Femur (tissue), 1 donor: ENCODE measurements around the gene STARD13.

Experiments
- DNase-seq: peaks from one replicate; pipeline ENCODE4 v3.0.0-alpha.2; 2017

STARD13 gene

GRCh38 chr13:33110713-33111413 lies 174.7 kb downstream of the STARD13 start:
- peak; percentile 69 for DNase-seq

DNA sequence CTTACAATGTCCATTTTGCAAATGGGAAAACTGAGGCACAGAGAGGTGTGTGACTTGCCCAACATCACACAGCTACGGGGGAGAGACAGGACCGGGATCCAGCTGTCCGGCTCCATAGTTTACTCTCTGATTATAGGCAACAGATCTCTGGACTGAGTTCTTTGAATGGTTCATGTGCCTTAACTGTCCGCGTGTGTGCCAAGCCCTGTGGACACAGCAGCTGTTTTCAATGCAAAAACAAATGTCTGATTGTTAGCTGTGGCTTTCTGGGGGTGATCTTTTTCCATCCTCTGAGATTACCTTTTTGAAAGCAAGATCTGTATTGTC lies 175.2 kb downstream of the STARD13 start:
- DNase-seq = no peak

DNA sequence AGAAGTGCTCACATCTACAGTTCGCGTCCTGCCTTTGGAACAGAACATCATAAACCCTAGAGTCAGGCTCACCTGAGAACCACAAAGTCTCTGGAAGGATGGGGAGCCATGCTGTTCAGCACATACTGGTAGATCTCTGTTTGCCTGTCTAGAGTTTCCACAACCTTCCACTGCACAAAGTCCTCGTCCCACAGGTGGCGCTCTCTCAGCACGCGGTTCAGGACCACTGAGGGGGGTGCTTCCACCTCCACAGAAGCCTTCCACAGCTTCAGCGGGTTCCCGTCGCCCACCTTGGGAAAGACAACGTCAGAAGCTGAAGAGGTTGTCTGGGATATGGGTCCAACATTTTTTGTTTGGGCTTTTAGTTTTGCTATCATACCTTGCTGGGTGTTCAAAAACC lies 175.8 kb downstream of the STARD13 start:
- DNase-seq = no peak

DNA sequence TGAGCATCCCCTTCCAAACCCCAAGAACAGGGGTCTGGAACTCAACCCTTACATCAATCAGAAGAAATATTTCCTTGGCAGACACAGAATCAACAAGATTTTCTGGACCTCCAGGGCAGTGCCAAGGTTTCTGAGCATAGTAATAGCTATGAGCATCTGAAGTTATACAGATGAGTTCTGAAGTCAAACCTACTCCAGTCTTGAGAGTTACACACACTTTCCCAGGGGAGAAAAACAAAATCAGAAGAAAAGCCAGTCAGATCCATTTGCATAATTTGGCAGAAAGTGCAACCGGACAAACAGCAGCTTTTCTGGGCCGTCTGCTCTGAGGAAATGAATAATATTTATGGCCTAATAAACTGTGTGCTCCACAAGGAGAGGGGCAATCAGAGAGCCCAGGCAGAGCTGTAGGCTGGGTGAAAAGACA lies 176.3 kb downstream of the STARD13 start:
- DNase-seq = no peak

- DNase-seq = no peak
Measured at GRCh38 chr13:33108620-33109019, 176.9 kb downstream of the STARD13 start.

- DNase-seq = no peak
Measured at GRCh38 chr13:33107361-33107760, 178.2 kb downstream of the STARD13 start.

DNA sequence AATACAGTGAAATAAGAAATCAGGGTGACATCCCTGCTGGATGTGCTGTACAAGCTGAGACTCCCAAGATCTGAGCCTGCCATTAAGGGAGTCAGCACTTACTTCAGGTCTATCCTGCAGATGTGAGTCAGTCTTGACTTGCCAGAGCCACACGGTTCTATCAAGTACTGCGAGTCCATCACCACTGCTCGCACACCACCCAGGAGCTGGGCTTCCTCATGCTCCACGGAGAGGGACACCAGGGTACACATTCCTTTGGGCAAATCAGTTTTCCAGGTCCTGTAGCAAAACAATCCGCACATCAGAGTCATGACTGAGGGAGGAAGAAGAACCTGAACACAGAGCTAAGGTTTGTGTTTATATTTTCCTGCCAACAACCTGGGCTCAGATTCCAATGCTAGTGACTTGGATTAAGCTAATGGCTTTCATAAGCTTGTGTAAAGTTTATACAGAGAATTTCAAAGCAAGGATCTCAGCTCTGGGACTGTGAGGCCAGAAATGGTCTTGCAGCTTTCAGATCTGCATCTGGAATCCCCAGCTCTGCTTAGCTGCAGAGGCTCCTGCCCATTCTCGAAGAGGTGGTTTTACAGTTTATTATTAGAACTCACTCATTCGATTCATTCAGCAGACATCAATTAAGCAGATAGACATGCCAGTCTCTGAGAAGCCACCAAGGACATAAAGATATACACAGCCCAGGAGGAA lies 178.7 kb downstream of the STARD13 start:
- no peak for DNase-seq

DNA sequence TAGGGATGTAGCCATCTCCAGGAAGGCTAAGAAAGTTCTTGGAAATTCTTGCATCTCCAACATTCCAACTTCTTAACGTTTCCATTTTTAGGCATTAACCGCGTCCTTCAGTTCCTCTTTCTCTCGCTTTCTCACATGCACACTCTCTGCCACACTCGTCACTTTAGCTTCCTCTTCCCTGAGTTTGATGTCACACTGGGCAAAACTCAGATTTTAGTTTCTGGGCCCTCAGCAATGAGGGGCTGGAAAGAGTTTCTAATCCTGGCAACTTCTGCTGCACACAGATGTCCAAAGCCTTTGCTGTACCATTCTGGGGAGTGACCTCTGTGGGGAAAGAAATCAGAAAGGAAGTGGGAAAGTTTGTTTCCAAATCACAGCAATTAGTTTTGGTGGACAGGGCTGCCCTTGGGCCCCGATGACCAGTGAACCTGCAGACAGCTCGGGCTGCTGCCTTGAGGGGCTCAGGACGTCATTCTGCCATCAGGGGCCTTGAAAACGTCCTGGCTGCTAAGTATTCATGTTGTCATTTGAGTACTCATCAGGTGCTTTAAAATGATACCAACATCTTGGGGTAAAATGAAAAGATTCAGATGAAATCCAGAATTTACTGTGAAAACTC lies 180.1 kb downstream of the STARD13 start:
- no peak for DNase-seq

DNA sequence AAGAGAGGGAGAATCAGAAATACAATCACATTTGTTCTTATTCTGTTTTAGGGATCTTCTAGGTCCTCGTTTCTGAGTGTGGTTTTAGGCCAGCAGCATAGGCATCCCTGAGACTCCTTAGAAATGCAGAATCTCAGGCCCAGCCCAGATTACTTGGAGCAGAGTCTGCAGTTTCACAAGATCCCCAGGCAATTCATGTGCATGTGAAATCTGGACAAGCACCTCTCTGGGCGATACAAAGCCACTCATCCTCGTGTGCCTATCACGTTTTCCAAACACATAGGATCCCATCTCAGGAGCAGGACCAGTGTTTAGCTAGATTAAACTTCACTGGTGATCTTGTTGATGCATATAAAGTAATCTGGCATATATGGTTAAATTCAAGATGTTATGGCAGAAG lies 182.1 kb downstream of the STARD13 start:
- DNase-seq = no peak

DNA sequence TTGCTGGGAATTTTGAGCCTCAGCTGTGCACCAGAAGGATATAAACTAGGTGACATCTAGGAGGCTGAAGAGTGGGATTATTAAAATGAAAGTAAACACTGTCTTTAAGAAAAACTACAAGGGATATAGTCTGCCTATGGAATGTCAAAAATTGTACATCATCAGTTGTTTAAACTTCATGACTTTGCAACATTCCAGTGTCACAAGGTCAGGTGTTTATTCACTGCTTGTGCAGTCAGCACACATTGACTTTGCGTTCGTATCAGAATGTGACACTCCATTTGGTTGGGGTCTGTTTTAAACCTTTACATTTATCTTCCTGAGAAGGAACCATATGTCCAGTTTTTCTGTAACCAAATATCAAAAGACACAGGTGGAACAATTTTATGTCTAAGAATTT lies 183.7 kb downstream of the STARD13 start:
- no peak for DNase-seq

- no peak for DNase-seq
Measured at GRCh38 chr13:33100886-33101285, 184.7 kb downstream of the STARD13 start.

DNA sequence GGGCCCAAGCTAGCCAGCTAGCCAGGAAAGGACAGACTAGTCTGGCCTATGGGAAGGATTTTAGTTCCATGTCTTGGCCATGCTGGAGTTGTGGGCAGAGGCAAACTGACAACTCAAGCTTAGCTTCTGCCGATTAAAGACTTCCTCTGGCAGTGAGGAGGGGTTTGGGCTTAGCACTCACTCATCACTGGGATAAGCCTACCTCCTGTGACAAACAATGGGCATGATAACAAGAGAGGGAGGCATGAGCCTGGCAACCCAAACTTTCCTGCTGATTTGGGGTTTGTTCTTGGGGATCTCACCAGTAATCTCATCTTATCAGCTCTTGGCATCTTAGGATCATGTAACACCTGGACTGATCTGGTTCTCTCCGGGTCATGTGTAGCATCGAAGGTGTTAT lies 185.7 kb downstream of the STARD13 start:
- no peak for DNase-seq

GRCh38 chr13:33096886-33097605 lies 188.5 kb downstream of the STARD13 start:
- no peak for DNase-seq

- DNase-seq = no peak
Measured at GRCh38 chr13:33092073-33092987, 193.2 kb downstream of the STARD13 start.

DNA sequence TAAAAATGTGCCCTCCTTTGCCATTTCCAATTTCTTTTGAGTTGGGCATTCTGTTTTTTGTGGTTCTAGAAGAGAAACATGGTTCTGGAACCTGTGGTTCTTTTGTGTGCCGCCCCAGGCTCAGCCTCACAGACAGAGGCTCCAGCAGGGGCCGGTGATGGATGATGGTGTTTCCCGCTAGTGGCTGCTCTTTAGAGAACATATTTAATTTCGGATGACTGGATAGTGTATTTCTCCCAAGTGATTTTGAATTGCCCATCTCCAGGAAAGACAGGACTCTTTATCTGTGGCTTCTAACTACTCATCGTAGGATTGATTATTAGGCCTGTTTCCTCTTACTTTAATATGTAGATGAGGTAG lies 194.2 kb downstream of the STARD13 start:
- DNase-seq = no peak

DNA sequence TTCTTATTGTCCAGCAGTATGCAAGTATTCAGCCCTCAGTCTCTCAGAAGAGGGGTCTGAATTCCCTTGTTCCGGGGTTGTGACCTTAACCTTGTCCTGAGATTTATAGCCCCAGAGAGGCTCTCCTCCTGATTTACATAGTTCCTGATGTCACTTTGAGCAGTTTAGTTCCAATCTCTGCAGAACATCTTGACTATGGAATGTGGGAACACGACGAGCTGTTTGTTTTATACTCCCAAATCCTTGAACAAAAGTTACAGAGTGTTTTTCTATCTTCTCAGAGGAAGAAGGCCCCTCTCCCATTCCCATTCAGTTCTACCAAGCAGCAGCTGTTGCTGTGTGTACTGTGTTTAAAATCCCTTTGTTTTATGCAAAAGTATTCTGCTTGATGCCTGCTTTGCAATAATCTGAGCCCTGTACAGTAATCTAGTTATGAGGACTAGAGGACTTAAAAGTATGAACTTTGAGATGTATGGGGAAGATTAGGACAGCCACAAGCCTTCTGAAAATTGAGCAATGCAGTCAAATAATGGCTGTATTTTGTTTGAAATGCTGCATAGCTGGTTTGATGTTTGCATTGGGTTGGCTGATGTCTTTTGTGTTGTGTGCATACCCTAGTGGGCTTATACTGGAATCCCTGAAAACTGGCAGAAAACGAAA lies 194.7 kb downstream of the STARD13 start:
- DNase-seq = no peak

GRCh38 chr13:33089311-33089710 lies 196.2 kb downstream of the STARD13 start:
- DNase-seq = no peak

GRCh38 chr13:33087790-33088189 lies 197.8 kb downstream of the STARD13 start:
- DNase-seq = no peak

GRCh38 chr13:33087091-33087490 lies 198.5 kb downstream of the STARD13 start:
- DNase-seq = no peak

DNA sequence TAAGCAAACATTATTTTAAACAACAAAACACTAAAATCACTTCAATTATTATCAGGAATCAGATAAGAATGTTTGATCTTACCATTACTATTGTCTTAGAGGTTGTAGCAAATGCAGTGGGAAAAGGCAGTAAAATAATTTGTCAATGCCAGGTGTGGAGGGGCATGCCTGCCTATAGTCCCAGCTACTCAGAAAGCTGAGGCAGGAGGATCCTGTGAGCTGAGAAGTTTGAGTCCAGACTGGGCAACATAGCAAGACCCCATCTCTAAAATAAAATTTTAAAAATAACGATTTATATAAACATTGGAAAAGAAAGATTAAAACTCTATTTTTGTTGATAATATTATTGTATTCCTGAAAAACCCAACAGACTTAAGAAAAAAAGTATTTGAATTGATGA lies 202.5 kb downstream of the STARD13 start:
- DNase-seq = no peak

DNA sequence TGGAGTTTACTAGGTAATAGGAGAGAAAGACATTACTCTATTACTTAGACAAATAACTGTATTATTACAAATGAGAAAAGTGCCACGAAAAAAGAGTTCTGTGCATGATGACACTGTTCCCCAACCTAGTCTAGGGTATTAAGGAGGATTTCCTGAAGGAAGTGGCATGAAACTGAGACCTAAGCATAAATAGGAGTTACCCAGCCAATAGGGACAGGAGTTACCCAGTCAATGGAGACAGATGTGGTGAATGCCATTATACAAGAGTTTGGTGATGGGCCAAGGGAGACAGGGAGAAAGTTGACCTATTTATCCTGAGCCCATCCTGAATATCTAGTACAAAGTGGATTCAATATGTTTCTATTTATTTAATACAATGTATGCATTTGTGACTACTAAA lies 203.9 kb downstream of the STARD13 start:
- DNase-seq = no peak

- no peak for DNase-seq
Measured at GRCh38 chr13:33080972-33081590, 204.5 kb downstream of the STARD13 start.
